Tibial nerve (tissue), 4 donors: ENCODE data around the gene SUSD5.

Source experiments
- CTCF ChIP-seq, 5 experiments: fragments of 200-600 bp in 3 of 5; fragments of 450-650 bp in 2 of 5; sonication (generic) in 3 of 5; IDR thresholded peaks; one replicate each; pipeline ENCODE4 v1.5.1; 2016 to 2019; ENCODE audit warnings: antibody characterized with exemption in 5 of 5, mild to moderate bottlenecking in 3 of 5, moderate library complexity in 2 of 5
- EP300 ChIP-seq, 2 donors: sonication (generic); formaldehyde crosslinking; IDR thresholded peaks; one replicate each; pipeline ENCODE4 v1.6.1; 2017; ENCODE audit warnings: antibody characterized with exemption in 2 of 2, mild to moderate bottlenecking in 1 of 2
- POLR2A ChIP-seq, 2 donors: fragments of 450-650 bp; IDR thresholded peaks; one replicate each; pipeline ENCODE4 v1.6.1; 2017; ENCODE audit warnings: antibody characterized with exemption in 2 of 2, mild to moderate bottlenecking in 2 of 2, moderate library complexity in 2 of 2

- no peak for TF ChIP-seq POLR2A (IDR thresholded peaks at IDR 0.05)
- TF ChIP-seq CTCF (IDR thresholded peaks at IDR 0.05) = no peak
- no peak for TF ChIP-seq EP300 (IDR thresholded peaks at IDR 0.05)
Measured at GRCh38 chr3:33125840-33126239, 92.8 kb downstream of the SUSD5 start.
